Measurements from ENCODE around the gene DDX21. TPM values are rescaled to one million over a fixed set of nuclear protein-coding genes. Genes with fewer than 3 reads are reported as not detected.
"Not testable (repeated sequence)": the region's sequence is repeated elsewhere in the genome, so short reads cannot be mapped to it uniquely, and the experiment has no call there.

The DDX21 gene
- total RNA-seq, result 41.0 TPM

- DNase-seq (ENCODE audit: low spot score) (peak; percentile 92), ATAC-seq (peak; percentile 98)
- intact Hi-C loops (cut with DNase I), result no loop called here
These were observed at the start of gene DDX21 for GRCh38 chr10:68955832-68956532. DDX21 (plus strand) TSS chr10:68956170; CDS start chr10:68956226, 56 bp downstream.

- ATAC-seq, result peak; percentile 28
- intact Hi-C loops (cut with DNase I), result no loop called here
- no peak for DNase-seq (ENCODE audit: low spot score)
These were observed 31.4 kb upstream of the DDX21 start for GRCh38 chr10:68924593-68924992.

GRCh38 chr10:68925489-68925888 is 30.5 kb upstream of the DDX21 start:
- ATAC-seq (no peak), DNase-seq (ENCODE audit: low spot score) (no peak)
- intact Hi-C loops (cut with DNase I), result no loop called here

DNA sequence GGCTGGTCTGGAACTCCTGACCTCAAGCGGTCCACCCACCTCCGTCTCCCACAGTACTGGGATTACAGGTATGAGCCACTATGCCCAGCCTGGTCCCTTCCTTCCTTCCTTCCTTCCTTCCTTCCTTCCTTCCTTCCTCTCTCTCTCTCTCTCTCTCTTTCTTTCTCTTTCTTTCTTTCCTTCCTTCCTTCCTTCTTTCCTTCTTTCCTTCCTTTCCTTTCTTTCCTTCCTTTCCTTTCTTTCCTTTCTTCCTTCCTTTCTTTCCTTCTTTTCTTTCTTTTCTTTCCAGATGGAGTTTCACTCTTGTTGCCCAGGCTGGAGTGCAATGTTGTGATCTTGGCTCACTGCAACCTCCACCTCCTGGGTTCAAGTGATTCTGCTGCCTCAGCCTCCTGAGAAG is 26.8 kb upstream of the DDX21 start:
- DNase-seq (ENCODE audit: low spot score); ATAC-seq; intact Hi-C loops (cut with DNase I): not testable (repeated sequence)

GRCh38 chr10:68929888-68930287 is 26.1 kb upstream of the DDX21 start:
- DNase-seq (ENCODE audit: low spot score); ATAC-seq; intact Hi-C loops (cut with DNase I): not testable (repeated sequence)

DNA sequence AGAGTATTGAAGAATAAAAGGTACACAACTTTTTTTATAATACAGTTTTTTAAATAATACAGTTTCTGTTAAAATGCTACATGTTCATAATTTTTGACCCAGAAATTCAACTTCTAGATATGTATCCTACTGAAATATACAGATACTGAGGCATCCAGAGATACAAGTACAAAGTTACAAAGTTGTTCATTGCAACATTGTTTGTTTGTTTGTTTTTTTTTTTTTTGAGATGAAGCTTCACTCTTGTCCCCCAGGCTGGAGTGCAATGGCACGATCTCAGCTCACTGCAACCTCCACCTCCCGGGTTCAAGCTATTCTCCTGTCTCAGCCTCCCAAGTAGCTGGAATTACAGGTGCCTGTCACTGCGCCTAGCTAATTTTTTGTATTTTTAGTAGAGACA is 23.1 kb upstream of the DDX21 start:
- DNase-seq (ENCODE audit: low spot score); ATAC-seq; intact Hi-C loops (cut with DNase I): not testable (repeated sequence)

DNA sequence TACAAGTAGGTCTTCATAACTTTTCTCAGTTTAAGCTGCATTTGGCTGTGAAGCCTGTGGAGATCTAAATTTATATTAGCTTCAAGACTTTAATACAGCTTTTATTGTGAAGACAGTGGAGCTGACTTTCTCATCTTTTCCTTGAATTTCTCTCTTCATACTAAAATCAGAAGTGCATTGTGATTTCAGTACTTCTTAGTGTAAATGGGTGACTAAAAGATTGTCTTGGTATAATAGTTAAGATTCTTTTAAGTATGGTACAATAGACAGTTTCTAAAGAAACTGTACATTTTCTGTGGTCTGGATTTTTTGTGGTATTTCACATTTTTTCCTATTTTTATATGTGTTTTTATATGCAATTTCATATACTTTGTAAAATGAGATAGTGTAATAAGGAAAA is 21.0 kb upstream of the DDX21 start:
- ATAC-seq (no peak), DNase-seq (ENCODE audit: low spot score) (no peak)
- intact Hi-C loops (cut with DNase I), result no loop called here

GRCh38 chr10:68938117-68938516 is 17.9 kb upstream of the DDX21 start:
- ATAC-seq (no peak), DNase-seq (ENCODE audit: low spot score) (no peak)
- intact Hi-C loops (cut with DNase I), result no loop called here

- intact Hi-C loops (cut with DNase I), result no loop called here
- no peak for ATAC-seq
- DNase-seq (ENCODE audit: low spot score), result no peak
These were observed 17.1 kb upstream of the DDX21 start for GRCh38 chr10:68938884-68939283.

GRCh38 chr10:68940917-68941316 is 15.1 kb upstream of the DDX21 start:
- ATAC-seq; DNase-seq (ENCODE audit: low spot score); intact Hi-C loops (cut with DNase I): not testable (repeated sequence)

- no peak for ATAC-seq
- intact Hi-C loops (cut with DNase I), result no loop called here
- DNase-seq (ENCODE audit: low spot score), result no peak
These were observed 5.4 kb upstream of the DDX21 start for GRCh38 chr10:68950598-68950997.

GRCh38 chr10:68954904-68955303 is 1.1 kb upstream of the DDX21 start:
- ATAC-seq, result no peak
- DNase-seq (ENCODE audit: low spot score), result no peak
- intact Hi-C loops (cut with DNase I), result no loop called here

DNA sequence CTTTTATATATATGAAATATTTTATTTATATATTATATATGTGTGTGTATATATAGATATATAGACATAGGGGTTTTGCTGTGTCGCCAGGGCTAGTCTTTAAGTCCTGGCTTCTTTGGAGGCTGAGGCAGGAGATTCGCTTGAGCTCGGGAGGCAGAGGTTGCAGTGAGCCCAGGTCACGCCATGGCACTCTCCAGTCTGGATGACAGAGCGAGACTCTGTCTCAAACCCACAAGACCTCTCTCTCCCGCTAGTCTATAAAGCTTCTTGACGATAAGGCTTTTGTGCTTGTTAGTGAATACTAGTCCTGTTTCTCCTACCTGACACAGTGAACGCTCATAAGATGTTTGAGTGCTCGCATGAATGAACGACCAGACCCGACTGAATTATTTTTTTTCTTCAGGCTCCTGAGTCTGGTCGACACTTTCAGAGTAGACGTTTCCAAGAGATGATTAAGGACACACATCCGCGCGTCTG is 577 bp upstream of the DDX21 start:
- ATAC-seq (no peak), DNase-seq (ENCODE audit: low spot score) (no peak)
- intact Hi-C loops (cut with DNase I), result no loop called here

DNA sequence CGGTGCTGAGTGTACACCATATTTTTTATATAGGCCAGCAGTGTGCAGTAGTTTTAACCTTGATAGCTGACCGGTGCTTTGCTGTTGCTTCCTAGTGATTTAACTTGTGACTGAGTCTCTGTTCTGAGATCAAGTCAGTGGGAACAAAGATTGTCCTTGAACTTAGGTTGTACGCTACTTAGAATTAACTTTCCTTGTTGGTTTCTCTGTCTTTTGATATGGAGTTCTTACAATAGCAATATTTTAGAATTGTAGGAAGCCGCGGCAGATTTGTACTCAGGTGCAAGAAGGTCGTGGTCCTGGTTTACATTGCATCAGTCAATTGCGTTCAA is 1.3 kb downstream of the DDX21 start:
- intact Hi-C loops (cut with DNase I), result no loop called here
- ATAC-seq (no peak), DNase-seq (ENCODE audit: low spot score) (no peak)

GRCh38 chr10:68957654-68958053 is 1.7 kb downstream of the DDX21 start:
- ATAC-seq (no peak), DNase-seq (ENCODE audit: low spot score) (no peak)
- intact Hi-C loops (cut with DNase I), result no loop called here

DNA sequence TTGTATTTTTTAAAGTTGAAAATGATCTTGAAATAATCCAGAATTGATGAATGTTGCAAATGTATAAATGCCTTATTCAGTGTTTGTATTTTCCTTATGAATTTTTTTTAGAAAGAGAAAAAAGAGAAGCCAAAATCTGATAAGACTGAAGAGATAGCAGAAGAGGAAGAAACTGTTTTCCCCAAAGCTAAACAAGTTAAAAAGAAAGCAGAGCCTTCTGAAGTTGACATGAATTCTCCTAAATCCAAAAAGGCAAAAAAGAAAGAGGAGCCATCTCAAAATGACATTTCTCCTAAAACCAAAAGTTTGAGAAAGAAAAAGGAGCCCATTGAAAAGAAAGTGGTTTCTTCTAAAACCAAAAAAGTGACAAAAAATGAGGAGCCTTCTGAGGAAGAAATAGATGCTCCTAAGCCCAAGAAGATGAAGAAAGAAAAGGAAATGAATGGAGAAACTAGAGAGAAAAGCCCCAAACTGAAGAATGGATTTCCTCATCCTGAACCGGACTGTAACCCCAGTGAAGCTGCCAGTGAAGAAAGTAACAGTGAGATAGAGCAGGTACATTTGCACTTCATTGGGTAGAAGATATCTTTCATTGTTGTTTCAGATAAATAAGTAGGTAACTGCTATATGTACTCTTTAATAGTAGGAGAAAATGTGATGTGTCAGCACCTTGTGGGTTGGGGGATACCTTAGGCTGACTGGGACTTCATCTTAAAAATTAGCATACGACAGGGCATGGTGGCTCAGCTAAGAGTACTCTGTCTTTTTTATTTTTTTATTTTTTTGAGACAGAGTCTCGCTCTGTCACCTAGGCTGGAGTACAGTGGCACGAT is 3.9 kb downstream of the DDX21 start:
- DNase-seq (ENCODE audit: low spot score) (no peak), ATAC-seq (no peak)
- intact Hi-C loops (cut with DNase I), result no loop called here

DNA sequence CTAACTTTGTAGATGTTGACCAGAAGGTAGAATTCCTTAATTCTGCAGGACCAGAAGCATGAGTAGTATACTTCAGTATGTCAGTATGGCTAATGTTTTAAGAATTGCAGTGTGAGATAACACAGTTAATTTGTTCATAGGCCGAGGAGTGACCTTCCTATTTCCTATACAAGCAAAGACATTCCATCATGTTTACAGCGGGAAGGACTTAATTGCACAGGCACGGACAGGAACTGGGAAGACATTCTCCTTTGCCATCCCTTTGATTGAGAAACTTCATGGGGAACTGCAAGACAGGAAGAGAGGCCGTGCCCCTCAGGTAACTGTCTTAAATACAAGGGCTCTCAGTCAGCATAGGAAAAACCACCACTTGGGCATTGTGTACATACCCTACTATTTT is 7.2 kb downstream of the DDX21 start:
- ATAC-seq (no peak), DNase-seq (ENCODE audit: low spot score) (no peak)
- intact Hi-C loops (cut with DNase I), result no loop called here

DNA sequence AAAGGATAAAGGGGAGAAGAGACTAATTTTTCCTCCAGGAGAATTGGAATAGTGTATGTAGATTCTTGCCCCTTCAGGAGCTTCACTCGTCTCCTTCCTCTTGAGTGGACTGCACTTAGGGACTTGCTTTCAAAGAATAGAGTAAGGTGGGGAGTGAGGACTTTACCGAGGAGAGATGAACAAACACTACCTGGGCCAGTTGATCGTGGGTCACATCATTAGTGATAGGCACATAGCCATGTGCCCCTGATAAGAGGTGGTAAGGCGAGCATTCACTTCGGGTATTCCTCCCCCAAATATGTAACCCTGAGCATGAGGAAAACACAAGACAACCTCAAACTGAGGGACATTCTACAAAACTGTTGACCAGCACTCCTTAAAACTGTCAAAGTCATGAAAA is 18.0 kb downstream of the DDX21 start:
- DNase-seq (ENCODE audit: low spot score) (no peak), ATAC-seq (no peak)
- intact Hi-C loops (cut with DNase I), result no loop called here

DNA sequence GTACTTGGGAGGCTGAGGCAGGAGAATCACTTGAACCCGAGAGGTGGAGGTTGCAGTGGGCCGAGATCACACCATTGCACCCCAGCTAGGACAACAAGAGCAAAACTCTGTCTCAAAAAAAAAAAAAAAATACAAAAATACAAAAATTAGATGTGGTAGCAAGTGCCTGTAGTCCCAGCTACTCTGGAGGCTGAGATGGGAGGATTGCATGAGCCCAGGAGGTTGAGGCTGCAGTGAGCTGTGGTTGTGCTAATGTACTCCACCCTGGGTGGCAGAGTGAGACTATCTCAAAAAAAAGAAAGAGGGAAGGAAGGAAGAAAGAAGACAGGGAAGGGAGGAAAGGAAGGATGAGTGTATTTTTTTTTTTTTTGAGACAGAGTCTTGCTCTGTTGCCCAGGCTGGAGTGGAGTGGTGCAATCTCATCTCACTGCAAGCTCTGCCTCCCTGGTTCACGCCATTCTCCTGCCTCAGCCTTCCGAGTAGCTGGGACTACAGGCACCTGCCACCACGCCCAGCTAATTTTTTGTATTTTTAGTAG is 20.0 kb downstream of the DDX21 start:
- DNase-seq (ENCODE audit: low spot score); ATAC-seq; intact Hi-C loops (cut with DNase I): not testable (repeated sequence)

DNA sequence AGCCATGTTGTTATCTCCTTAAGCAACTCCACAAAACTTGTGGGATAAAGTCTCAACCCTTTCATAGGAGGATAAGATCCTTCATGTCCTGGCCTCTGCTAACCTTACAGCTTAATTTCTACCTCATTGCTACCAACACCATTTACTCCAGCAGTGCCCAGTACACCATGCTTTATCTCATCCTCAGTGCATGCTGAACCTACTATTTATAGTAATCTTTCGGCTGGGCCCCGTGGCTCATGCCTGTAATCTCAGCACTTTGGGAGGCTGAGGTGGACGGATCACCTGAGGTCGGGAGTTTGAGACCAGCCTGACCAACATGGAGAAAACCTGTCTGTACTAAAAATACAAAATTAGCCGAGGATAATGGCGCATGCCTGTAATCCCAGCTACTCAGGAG is 23.8 kb downstream of the DDX21 start:
- DNase-seq (ENCODE audit: low spot score); ATAC-seq; intact Hi-C loops (cut with DNase I): not testable (repeated sequence)

All from sciatic nerve (tissue), 2 donors.